HG02870 (cell line): ENCODE data around the gene ZNF532.
"Not testable (repeated sequence)": the region's sequence is repeated elsewhere in the genome, so short reads cannot be mapped to it uniquely, and the experiment has no call there.

Source experiments
- ATAC-seq: cut with Tn5 transposase; IDR thresholded peaks from one replicate; pipeline ENCODE4 v1.9.1; 2021; ENCODE audit warnings: mild to moderate bottlenecking, moderate library complexity; ENCODE audit not compliant: unreplicated experiment

ZNF532 gene

GRCh38 chr18:58847383-58848071, 17.1 kb upstream of the ZNF532 start:
- no peak for ATAC-seq

- ATAC-seq: no peak
Observed at GRCh38 chr18:58848685-58849084, 16.0 kb upstream of the ZNF532 start.

- no peak for ATAC-seq
Observed at GRCh38 chr18:58850786-58851469, 13.7 kb upstream of the ZNF532 start.

- ATAC-seq: no peak
Observed at GRCh38 chr18:58851856-58852255, 12.8 kb upstream of the ZNF532 start.

- ATAC-seq: no peak
Observed at GRCh38 chr18:58852629-58853028, 12.0 kb upstream of the ZNF532 start.

- no peak for ATAC-seq
Observed at GRCh38 chr18:58853561-58853960, 11.1 kb upstream of the ZNF532 start.

- ATAC-seq: not testable (repeated sequence)
Observed at GRCh38 chr18:58855521-58855920, 9.2 kb upstream of the ZNF532 start.

- ATAC-seq: no peak
Observed at GRCh38 chr18:58856881-58857280, 7.8 kb upstream of the ZNF532 start.

GRCh38 chr18:58858591-58859468, 5.8 kb upstream of the ZNF532 start:
- no peak for ATAC-seq

- ATAC-seq: no peak
Observed at GRCh38 chr18:58859907-58860306, 4.8 kb upstream of the ZNF532 start.

GRCh38 chr18:58860747-58861231, 3.9 kb upstream of the ZNF532 start:
- ATAC-seq: no peak

GRCh38 chr18:58861353-58861752, 3.3 kb upstream of the ZNF532 start:
- ATAC-seq: no peak

GRCh38 chr18:58861861-58862301, 2.8 kb upstream of the ZNF532 start:
- ATAC-seq: no peak

- no peak for ATAC-seq
Observed at GRCh38 chr18:58862356-58862755, 2.3 kb upstream of the ZNF532 start.

GRCh38 chr18:58862851-58863538, 1.7 kb upstream of the ZNF532 start:
- no peak for ATAC-seq

- no peak for ATAC-seq
Observed at GRCh38 chr18:58863539-58864145, 1.0 kb upstream of the ZNF532 start.

- no peak for ATAC-seq
Observed at GRCh38 chr18:58865033-58865590, 435 bp downstream of the ZNF532 start.

GRCh38 chr18:58865701-58866065, 1.0 kb downstream of the ZNF532 start:
- no peak for ATAC-seq

GRCh38 chr18:58866066-58866772, 1.5 kb downstream of the ZNF532 start:
- no peak for ATAC-seq

GRCh38 chr18:58866773-58867150, 2.1 kb downstream of the ZNF532 start:
- ATAC-seq: no peak
